ENCODE results near the gene MB21D2.

- TF ChIP-seq, protein P1, sequence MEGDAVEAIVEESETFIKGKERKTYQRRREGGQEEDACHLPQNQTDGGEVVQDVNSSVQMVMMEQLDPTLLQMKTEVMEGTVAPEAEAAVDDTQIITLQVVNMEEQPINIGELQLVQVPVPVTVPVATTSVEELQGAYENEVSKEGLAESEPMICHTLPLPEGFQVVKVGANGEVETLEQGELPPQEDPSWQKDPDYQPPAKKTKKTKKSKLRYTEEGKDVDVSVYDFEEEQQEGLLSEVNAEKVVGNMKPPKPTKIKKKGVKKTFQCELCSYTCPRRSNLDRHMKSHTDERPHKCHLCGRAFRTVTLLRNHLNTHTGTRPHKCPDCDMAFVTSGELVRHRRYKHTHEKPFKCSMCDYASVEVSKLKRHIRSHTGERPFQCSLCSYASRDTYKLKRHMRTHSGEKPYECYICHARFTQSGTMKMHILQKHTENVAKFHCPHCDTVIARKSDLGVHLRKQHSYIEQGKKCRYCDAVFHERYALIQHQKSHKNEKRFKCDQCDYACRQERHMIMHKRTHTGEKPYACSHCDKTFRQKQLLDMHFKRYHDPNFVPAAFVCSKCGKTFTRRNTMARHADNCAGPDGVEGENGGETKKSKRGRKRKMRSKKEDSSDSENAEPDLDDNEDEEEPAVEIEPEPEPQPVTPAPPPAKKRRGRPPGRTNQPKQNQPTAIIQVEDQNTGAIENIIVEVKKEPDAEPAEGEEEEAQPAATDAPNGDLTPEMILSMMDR (IDR thresholded peaks at IDR 0.05), result no peak
- TF ChIP-seq POLR2A (IDR thresholded peaks at IDR 0.05), result no peak
Observed at GRCh38 chr3:192825216-192825615, 92.4 kb downstream of the MB21D2 start.
